CD1c-positive myeloid dendritic cell (primary cell): ENCODE measurements around the gene TSC2.
"Not testable (repeated sequence)": the region's sequence is repeated elsewhere in the genome, so short reads cannot be mapped to it uniquely, and the experiment has no call there.

Source experiments
- DNase-seq: peaks from one replicate; pipeline ENCODE4 v3.0.0-alpha.2; 2016; ENCODE audit errors: extremely low spot score

Gene TSC2

GRCh38 chr16:2121853-2122252, 74.1 kb downstream of the TSC2 start:
- DNase-seq: no peak

GRCh38 chr16:2122429-2122828, 74.6 kb downstream of the TSC2 start:
- no peak for DNase-seq

GRCh38 chr16:2122934-2123683, 75.3 kb downstream of the TSC2 start:
- not testable (repeated sequence) for DNase-seq

- not testable (repeated sequence) for DNase-seq
Measured at GRCh38 chr16:2123706-2124376, 76.1 kb downstream of the TSC2 start.

- DNase-seq: not testable (repeated sequence)
Measured at GRCh38 chr16:2124377-2124693, 76.5 kb downstream of the TSC2 start.

GRCh38 chr16:2124694-2125444, 77.1 kb downstream of the TSC2 start:
- DNase-seq: peak; percentile 56

GRCh38 chr16:2125609-2126008, 77.8 kb downstream of the TSC2 start:
- DNase-seq: not testable (repeated sequence)

GRCh38 chr16:2126161-2126743, 78.5 kb downstream of the TSC2 start:
- DNase-seq: not testable (repeated sequence)

- not testable (repeated sequence) for DNase-seq
Measured at GRCh38 chr16:2126928-2127556, 79.3 kb downstream of the TSC2 start.

- peak; percentile 13 for DNase-seq
Measured at GRCh38 chr16:2127630-2128280, 80.0 kb downstream of the TSC2 start.

GRCh38 chr16:2129251-2129650, 81.5 kb downstream of the TSC2 start:
- DNase-seq: not testable (repeated sequence)

- DNase-seq: not testable (repeated sequence)
Measured at GRCh38 chr16:2129890-2130447, 82.2 kb downstream of the TSC2 start.

- not testable (repeated sequence) for DNase-seq
Measured at GRCh38 chr16:2133797-2134196, 86.0 kb downstream of the TSC2 start.

- peak; percentile 33 for DNase-seq
Measured at GRCh38 chr16:2135071-2135470, 87.3 kb downstream of the TSC2 start.

GRCh38 chr16:2135770-2136490, 88.1 kb downstream of the TSC2 start, which contains the start of gene PKD1:
PKD1 (minus strand) TSS chr16:2135898; CDS start chr16:2135689, 209 bp downstream.
- DNase-seq: peak; percentile 94
